PFSK-1 (cell line): ENCODE measurements around the gene RMND1.

Experiments
- FOXP2 ChIP-seq: optimal IDR thresholded peaks from 2 replicates; pipeline ENCODE3; 2011; ENCODE audit warnings: borderline replicate concordance, control low read depth, inconsistent platforms; ENCODE audit not compliant: insufficient read depth; ENCODE audit errors: extremely low read length, extremely low read depth
- POLR2AphosphoS5 ChIP-seq: IDR thresholded peaks from 2 replicates; pipeline ENCODE4 v1.6.1; 2012; ENCODE audit warnings: low read depth, mild to moderate bottlenecking, control low read depth, low read length, moderate library complexity
- SIN3A ChIP-seq: IDR thresholded peaks from 2 replicates; pipeline ENCODE4 v1.6.1; 2012; ENCODE audit warnings: mild to moderate bottlenecking, low read length, moderate library complexity, borderline replicate concordance; ENCODE audit not compliant: insufficient read depth
- TAF1 ChIP-seq: IDR thresholded peaks from 2 replicates; pipeline ENCODE4 v1.6.1; 2012; ENCODE audit warnings: low read length, control low read depth, borderline replicate concordance; ENCODE audit not compliant: insufficient read depth
- TF ChIP-seq, protein P1 (sequence below), 2 experiments: IDR thresholded peaks; 2 replicates each; pipeline versions ENCODE4 v1.6.1 to v1.8.0; 2011 to 2012; ENCODE audit warnings: low read depth in 2 of 2, low read length in 2 of 2, control low read depth in 1 of 2, inconsistent platforms in 1 of 2, mild to moderate bottlenecking in 1 of 2, moderate library complexity in 1 of 2; ENCODE audit not compliant: insufficient read depth in 1 of 2

RMND1 gene

DNA sequence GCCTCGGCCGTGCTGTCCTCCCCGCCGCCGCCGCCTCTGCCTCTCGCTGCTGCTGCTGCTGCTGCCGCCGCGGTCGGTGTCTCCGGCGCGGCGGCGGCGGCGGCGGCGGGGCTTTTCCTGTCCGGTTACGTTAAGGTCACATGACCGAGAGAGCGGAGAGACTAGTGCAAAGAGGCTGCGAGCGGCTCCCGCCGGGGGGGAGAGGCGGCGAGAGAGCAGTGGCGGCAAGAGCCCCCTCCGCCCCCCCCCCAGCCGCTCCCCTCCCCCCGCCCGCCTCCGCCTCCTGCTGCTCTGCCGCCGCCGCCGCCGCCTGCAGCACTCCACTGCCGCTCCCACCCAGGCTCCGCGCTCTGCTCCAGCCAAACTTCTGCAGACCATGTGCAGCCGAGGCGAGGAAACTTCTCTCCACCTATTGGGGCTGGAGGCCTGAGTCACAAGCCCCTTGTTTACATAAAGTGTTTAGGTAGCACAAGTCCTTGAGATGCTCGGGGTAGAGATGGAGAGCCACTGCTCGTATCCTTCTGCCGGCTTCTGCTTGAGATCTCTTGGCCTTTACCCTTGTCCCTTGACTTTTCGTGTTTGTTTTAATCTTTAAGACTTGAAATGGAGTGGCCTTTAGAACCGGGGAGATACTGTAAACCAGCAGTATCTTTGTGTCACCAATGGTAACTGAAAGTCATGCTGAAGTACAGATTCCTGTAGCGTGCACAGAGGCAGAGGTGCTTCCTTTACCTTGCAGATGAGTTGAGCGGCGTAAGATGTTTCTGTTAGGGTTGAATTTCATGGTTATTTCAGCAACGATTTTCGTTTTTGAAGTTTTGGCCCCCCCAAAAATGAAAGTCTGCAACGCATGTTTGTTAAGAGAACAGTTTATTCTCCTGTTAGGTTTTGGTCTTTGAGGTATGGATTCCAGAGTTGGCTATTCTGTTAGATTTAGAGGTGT, 60.2 kb downstream of the RMND1 start, which contains the start of gene ZBTB2:
Gene ZBTB2, minus strand, starts transcription at position 89 of the 943 bp plus-strand sequence. CDS start 17,922 bp downstream, outside the sequence.
- TF ChIP-seq TAF1 (no peak; the same call in 1 of the 2 replicates), SIN3A (no peak), FOXP2 (no peak), POLR2AphosphoS5 (no peak)
- TF ChIP-seq, protein P1, sequence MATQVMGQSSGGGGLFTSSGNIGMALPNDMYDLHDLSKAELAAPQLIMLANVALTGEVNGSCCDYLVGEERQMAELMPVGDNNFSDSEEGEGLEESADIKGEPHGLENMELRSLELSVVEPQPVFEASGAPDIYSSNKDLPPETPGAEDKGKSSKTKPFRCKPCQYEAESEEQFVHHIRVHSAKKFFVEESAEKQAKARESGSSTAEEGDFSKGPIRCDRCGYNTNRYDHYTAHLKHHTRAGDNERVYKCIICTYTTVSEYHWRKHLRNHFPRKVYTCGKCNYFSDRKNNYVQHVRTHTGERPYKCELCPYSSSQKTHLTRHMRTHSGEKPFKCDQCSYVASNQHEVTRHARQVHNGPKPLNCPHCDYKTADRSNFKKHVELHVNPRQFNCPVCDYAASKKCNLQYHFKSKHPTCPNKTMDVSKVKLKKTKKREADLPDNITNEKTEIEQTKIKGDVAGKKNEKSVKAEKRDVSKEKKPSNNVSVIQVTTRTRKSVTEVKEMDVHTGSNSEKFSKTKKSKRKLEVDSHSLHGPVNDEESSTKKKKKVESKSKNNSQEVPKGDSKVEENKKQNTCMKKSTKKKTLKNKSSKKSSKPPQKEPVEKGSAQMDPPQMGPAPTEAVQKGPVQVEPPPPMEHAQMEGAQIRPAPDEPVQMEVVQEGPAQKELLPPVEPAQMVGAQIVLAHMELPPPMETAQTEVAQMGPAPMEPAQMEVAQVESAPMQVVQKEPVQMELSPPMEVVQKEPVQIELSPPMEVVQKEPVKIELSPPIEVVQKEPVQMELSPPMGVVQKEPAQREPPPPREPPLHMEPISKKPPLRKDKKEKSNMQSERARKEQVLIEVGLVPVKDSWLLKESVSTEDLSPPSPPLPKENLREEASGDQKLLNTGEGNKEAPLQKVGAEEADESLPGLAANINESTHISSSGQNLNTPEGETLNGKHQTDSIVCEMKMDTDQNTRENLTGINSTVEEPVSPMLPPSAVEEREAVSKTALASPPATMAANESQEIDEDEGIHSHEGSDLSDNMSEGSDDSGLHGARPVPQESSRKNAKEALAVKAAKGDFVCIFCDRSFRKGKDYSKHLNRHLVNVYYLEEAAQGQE (IDR thresholded peaks at IDR 0.05; ENCODE audit: insufficient read depth in 1 of 2, low read depth in 2 of 2, low read length in 2 of 2): no peak

DNA sequence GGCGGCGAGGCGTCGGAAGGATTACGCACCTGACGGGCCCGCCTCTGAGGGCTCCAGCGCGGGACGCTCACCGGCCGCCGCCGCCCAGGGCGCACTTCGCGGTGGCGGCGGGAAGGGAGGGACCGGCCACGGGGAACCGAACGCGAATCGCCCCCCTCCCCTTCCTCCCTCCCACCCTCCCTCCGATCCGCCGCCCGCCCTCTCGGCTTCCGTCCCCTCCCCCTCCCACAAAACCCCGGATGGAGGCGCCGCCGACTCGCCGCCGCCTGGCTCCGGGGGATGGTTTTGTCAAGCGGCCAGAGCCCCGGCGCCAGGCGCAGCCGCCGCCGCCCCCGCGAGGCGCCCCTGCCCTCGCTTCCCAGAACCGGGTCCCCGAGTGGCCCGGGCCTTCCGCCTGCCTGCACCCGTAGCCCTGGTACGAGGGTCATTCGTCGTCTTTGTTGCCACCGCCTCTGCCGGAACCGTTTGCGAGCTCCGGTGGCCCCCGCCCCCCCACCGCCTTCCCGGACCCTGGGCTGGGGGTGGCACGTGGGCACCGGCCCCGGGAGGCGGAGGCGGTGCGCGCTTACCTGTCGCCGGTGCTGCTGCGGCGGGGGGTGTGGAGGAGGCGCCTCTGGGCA, 61.0 kb downstream of the RMND1 start:
- TF ChIP-seq FOXP2: no peak
- TF ChIP-seq, protein P1 (IDR thresholded peaks at IDR 0.05; ENCODE audit: insufficient read depth in 1 of 2, low read depth in 2 of 2, low read length in 2 of 2): no peak; a peak in 1 of 4 replicates
- 0 out of 2 replicates have a peak, but pooled peaks have one; percentile 5 for TF ChIP-seq SIN3A
- TF ChIP-seq TAF1: 0 out of 2 replicates have a peak, but pooled peaks have one; percentile 9
- peak; percentile 90 for TF ChIP-seq POLR2AphosphoS5

DNA sequence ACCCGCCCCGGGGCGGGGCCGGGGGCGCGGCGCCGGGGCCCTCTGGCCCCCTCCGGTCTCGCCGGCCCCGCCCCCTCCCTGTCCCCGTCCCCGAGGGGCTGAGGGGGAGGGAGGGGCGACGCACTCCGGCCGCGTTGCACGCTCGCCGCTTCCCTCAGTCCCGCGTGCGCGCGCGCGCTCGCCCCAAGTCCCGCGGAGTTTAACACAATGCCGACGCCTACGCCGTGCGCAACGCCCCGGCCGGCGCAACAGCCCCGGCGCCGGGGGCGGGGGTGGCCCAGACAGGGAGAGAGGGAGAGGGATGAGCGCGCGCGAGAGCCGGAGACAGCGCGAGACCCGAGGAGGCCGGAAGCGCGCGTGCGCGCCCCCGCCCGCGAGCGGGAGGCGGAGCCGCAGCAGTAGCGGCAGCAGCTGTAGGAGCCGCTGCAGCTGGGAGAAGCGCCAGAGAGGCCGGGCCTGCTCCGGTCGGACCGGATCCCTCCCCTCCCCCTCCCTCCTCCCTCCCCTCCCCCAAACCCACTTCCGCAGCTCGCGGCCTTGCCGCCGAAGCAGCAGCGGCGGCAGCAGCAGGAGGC, 61.6 kb downstream of the RMND1 start:
- TF ChIP-seq FOXP2: peak; percentile 96
- TF ChIP-seq SIN3A: peak; percentile 38; the same call in 1 of the 2 replicates
- peak; percentile 55; the same call in 1 of the 2 replicates for TF ChIP-seq TAF1
- TF ChIP-seq POLR2AphosphoS5: no peak
- TF ChIP-seq, protein P1 (IDR thresholded peaks at IDR 0.05; ENCODE audit: insufficient read depth in 1 of 2, low read depth in 2 of 2, low read length in 2 of 2): peak in 1 of 2 experiments; percentile 36; a peak in 1 of 4 replicates

DNA sequence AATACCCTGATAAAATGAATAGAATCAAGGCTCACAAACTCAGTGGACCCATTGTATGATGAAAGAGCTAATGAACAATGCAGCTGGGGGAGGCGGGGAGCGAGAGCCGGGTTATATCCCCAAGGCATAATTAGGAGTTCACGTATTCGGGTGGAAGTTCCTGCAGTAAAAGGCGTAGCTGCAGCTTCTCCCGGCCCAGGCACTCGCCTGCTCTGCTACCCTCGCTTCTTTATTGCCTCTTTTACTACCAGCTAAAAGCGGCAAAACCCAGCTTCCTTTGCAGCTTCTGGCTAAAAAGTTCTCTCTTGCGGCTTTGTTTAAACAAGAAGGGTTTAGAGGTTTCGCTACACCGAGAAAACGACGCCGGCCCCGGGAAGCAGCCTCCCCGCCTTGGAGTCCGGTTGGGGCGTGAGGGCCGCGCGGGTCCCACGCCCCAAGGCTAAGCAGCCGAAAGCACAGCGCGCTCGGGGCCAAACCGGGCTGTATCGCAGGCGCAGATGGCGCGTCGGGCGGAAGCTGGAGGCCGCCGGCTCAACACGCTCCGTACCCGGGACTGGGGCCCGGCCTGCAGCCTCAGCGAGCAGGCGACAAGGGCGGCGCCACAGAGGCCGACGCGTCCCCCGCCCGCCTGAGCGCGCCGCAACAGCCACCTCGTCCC, 62.2 kb downstream of the RMND1 start:
- TF ChIP-seq SIN3A (0 out of 2 replicates have a peak, but pooled peaks have one; percentile 33), TAF1 (no peak), POLR2AphosphoS5 (peak; percentile 70; the same call in 1 of the 2 replicates), FOXP2 (no peak)
- TF ChIP-seq, protein P1 (IDR thresholded peaks at IDR 0.05; ENCODE audit: insufficient read depth in 1 of 2, low read depth in 2 of 2, low read length in 2 of 2): peak in 1 of 2 experiments; percentile 42; a peak in 1 of 4 replicates
